Gastrocnemius medialis (tissue), 4 donors: Measurements from ENCODE around the gene CTTNBP2NL.

Experiments
- POLR2A ChIP-seq, 2 donors: fragments of 450-650 bp; IDR thresholded peaks; one replicate each; pipeline ENCODE4 v1.6.1; 2017; ENCODE audit warnings: antibody characterized with exemption in 2 of 2, mild to moderate bottlenecking in 2 of 2, moderate library complexity in 2 of 2
- TF ChIP-seq, protein P1 (sequence below), 5 experiments: fragments of 450-650 bp in 3 of 5; fragments of 200-600 bp in 2 of 5; sonication (generic) in 2 of 5; IDR thresholded peaks in 4 of 5; conservative IDR thresholded peaks in 1 of 5; 1 replicate in 4 of 5; 2 replicates in 1 of 5; pipeline ENCODE4 v1.5.1; 2016 to 2019; ENCODE audit warnings: antibody characterized with exemption in 5 of 5, mild to moderate bottlenecking in 3 of 5, moderate library complexity in 3 of 5

DNA sequence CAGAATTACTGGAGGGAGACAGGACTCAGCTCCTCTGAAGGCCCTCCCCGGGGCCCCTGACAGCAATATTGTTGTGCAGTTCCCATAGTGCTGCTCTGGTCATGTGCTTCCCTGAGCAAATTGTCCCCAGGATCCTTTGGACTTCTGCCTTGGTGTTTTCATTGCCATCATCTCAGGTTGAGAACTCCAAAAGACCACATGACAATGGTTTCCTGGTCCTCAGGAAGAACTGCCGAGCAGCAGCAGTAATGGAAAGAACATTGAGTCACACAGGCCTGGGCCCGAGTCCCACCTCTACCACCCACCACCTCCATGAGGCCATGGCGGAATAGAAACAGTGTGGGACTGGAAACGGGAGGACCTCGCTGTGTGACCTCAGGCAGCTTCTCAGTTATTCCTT lies 6.3 kb upstream of the CTTNBP2NL start:
- TF ChIP-seq, protein P1, sequence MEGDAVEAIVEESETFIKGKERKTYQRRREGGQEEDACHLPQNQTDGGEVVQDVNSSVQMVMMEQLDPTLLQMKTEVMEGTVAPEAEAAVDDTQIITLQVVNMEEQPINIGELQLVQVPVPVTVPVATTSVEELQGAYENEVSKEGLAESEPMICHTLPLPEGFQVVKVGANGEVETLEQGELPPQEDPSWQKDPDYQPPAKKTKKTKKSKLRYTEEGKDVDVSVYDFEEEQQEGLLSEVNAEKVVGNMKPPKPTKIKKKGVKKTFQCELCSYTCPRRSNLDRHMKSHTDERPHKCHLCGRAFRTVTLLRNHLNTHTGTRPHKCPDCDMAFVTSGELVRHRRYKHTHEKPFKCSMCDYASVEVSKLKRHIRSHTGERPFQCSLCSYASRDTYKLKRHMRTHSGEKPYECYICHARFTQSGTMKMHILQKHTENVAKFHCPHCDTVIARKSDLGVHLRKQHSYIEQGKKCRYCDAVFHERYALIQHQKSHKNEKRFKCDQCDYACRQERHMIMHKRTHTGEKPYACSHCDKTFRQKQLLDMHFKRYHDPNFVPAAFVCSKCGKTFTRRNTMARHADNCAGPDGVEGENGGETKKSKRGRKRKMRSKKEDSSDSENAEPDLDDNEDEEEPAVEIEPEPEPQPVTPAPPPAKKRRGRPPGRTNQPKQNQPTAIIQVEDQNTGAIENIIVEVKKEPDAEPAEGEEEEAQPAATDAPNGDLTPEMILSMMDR (IDR thresholded peaks at IDR 0.05 in 4 of 5, conservative IDR thresholded peaks at IDR 0.05 in 1 of 5), result no peak
- peak in 1 of 2 donors; percentile 5 for TF ChIP-seq POLR2A (IDR thresholded peaks at IDR 0.05)
